GM19467 (cell line): ENCODE data around the gene DHX8.

Source experiments
- ATAC-seq: cut with Tn5 transposase; IDR thresholded peaks from one replicate; pipeline ENCODE4 v1.9.1; 2021; ENCODE audit warnings: mild to moderate bottlenecking, moderate library complexity; ENCODE audit not compliant: unreplicated experiment

The DHX8 gene

DNA sequence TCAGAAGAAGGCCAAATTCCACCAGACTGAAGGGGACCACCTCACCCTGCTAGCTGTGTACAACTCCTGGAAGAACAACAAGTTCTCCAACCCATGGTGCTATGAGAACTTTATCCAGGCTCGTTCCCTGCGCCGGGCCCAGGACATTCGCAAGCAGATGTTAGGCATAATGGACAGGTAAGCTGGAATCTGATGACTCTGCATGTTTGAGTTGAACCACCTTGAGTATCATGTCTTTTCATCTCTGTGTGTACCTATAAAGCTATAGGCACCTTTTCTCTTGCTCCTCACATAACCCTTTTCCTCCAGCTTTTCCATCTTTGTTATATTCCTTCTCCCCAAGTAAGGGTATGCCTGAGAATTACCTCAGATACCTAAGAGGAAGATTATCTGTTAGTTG is 37.6 kb downstream of the DHX8 start:
- ATAC-seq: no peak

- no peak for ATAC-seq
Measured at GRCh38 chr17:43524945-43525575, 41.3 kb downstream of the DHX8 start.

GRCh38 chr17:43526886-43527648 is 43.3 kb downstream of the DHX8 start:
- no peak for ATAC-seq

GRCh38 chr17:43528319-43528987 is 44.7 kb downstream of the DHX8 start:
- ATAC-seq: no peak

- no peak for ATAC-seq
Measured at GRCh38 chr17:43528988-43529814, 45.4 kb downstream of the DHX8 start.

DNA sequence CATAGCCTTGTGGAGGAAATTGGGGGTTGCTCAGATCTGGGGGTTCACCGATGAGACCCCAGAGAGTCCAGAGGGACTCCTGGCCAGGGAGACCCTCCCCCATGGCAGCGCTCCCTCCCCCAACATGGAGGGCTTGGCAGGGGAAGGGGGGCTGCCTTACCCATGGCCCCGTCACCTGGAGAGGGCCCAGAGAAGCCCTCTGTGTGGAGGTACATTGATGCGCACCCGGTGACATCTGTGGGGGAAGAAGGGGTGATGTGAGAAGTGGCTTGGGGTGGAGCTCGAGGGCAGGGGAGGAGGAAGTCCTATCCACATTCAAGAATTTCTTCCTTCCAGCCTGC is 46.1 kb downstream of the DHX8 start:
- ATAC-seq: no peak

- no peak for ATAC-seq
Measured at GRCh38 chr17:43530288-43531081, 46.7 kb downstream of the DHX8 start.

- no peak for ATAC-seq
Measured at GRCh38 chr17:43531082-43531378, 47.3 kb downstream of the DHX8 start.

- no peak for ATAC-seq
Measured at GRCh38 chr17:43531955-43532354, 48.2 kb downstream of the DHX8 start.

DNA sequence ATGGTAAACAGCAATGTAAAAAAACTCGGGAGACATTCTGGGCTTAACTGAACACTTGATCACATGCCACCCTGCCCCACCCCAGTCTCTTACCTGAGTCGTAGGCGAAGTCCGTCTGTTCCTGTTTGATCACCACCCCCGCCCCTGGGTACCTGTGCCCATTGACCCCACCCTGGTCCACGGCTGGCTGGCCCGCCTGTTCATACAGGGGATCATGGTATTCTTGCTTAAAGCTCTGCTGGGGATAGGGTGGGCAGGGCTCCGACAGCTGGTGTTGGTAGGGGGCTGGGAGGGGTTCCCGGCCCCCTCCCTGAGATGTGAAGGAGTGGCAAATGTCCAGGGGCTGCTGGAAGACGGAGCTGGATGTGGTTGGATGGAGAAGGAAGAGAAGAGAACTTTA is 48.8 kb downstream of the DHX8 start:
- ATAC-seq: no peak

DNA sequence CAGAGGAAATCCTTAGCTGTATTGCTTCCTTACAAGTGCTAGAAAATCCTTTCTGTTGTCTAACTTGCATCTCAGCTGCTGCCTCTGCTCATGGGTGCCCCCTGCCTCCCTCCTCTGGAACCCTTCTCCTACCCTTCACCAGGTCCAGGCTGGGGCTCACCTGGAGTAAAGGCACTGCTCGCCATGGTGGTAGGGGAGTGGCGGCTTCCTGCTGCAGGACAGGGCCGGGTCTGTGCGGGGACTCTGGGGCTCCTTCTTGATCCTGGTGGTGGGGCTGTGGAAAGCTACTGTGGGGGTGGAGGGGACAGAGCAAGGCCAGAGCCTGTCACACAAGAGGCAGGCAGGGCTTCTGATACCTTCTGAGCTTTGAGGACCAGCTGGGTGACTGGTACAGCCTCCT is 49.9 kb downstream of the DHX8 start:
- ATAC-seq: no peak

GRCh38 chr17:43534909-43535308 is 51.1 kb downstream of the DHX8 start:
- ATAC-seq: no peak

DNA sequence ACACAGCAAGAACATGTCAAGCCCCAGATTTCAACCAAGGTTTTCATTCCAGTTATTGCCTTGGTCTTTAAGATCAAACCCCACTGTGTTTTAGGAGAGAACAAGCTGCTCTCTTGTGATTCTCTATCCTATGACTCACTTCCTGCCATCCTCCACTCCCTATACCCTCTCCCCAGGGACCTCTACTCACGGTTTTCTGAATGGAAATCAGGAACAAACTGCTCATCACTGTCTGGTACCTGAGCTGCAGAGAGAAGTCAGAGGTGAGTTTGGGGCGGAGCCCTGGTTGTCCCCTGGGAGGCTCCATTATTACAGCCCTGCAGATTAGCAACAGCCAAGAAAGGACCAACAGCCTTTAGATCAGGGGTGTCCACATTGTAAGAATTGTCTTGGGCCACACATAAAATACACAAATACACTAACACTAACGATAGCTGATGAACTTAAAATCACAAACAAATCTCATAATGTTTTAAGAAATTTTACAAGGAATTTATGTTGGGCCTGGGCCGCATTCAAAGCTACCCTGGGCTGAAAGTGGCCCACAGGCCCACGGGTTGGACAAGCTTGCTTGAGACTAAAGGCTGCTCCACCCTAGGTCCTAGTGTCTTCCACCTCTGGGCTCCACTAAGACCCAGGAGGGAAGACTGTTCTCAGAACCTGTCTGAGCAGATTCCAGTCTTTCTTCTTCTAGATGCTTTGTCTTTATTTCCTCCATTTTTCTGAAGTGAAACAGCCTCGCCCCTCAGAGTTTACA is 52.6 kb downstream of the DHX8 start:
- no peak for ATAC-seq

DNA sequence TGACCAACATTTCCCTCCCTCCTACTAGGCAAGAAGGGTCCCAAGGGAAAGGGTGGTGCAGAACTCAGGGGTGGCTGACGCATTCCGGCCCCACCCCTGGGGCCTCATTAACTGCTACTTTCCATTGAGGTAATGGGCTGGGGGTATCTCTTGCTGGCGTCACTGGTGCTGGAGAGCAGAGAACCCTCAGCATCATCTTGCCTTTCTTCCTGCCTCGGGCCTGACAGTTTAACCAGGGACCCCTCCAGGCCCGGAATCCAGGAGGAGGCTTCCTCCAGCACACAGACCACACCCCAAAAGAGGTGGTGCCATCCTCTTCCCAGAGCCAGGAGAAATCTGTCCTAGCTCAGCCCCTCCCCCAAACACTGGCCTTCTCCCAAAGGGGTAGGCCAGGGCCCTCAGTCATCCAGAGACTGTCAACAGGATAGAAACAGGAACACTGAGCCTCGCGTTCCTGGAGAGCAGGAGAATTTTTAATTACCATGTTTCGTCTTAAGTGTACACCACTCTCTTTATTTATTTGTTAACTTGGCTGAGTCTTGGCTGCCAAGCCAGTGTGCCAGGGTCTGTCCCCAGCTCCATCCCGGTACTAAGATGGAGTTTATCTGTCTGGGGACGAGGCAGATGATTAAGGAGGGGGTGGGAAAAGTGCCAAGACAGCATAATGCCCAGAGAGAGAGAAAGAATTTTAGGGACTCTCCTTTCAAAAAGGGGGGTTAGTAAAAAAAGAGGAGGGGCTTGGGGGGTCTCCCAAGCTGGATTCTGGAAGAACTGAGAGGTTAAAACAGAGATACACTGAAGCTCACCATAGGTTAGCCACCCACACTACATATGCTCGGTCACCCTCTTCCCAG is 57.3 kb downstream of the DHX8 start:
- ATAC-seq: no peak

DNA sequence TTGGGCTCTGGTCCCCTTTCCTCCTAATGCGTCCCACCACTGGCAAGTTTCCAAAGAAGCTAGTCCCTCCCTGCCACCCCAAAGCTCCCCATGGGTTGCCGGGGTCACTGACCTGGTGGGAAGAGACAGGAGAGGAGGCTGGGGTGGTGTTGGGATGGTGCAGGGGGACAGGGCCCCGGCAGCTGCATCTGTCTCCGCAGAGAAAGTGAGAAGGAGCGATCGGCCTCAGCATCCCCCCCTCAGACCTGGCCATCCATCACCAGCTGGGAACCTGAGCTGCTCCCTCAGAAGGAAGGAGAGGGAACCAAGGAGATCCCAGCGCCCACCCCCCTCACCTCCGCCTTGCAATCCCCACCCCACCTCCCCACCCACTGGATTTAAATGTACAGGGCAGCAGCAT is 59.1 kb downstream of the DHX8 start:
- ATAC-seq: no peak

GRCh38 chr17:43543300-43543699 is 59.5 kb downstream of the DHX8 start:
- no peak for ATAC-seq

GRCh38 chr17:43543771-43544575 is 60.2 kb downstream of the DHX8 start:
- no peak for ATAC-seq

GRCh38 chr17:43545383-43545632 is 61.5 kb downstream of the DHX8 start:
- no peak for ATAC-seq
